ENCODE data around the gene GALNT5.
"Not testable (repeated sequence)": the region's sequence is repeated elsewhere in the genome, so short reads cannot be mapped to it uniquely, and the experiment has no call there.

The GALNT5 gene

GRCh38 chr2:157251932-157252331 is 5.6 kb upstream of the GALNT5 start:
- DNase-seq (ENCODE audit: low read depth) = no peak

- DNase-seq (ENCODE audit: low read depth) = no peak
Measured at GRCh38 chr2:157252529-157252928, 5.0 kb upstream of the GALNT5 start.

GRCh38 chr2:157254041-157254440 is 3.5 kb upstream of the GALNT5 start:
- DNase-seq (ENCODE audit: low read depth) = no peak

- DNase-seq (ENCODE audit: low read depth) = no peak
Measured at GRCh38 chr2:157255746-157256145, 1.8 kb upstream of the GALNT5 start.

GRCh38 chr2:157256626-157257025 is 879 bp upstream of the GALNT5 start:
- DNase-seq (ENCODE audit: low read depth) = no peak

GRCh38 chr2:157258520-157259326 is 1.2 kb downstream of the GALNT5 start:
- no peak for DNase-seq (ENCODE audit: low read depth)

GRCh38 chr2:157259386-157259785 is 1.9 kb downstream of the GALNT5 start:
- no peak for DNase-seq (ENCODE audit: low read depth)

GRCh38 chr2:157259960-157260359 is 2.5 kb downstream of the GALNT5 start:
- no peak for DNase-seq (ENCODE audit: low read depth)

- DNase-seq (ENCODE audit: low read depth) = no peak
Measured at GRCh38 chr2:157260533-157261198, 3.2 kb downstream of the GALNT5 start.

- DNase-seq (ENCODE audit: low read depth) = no peak
Measured at GRCh38 chr2:157261199-157261782, 3.8 kb downstream of the GALNT5 start.

- no peak for DNase-seq (ENCODE audit: low read depth)
Measured at GRCh38 chr2:157262248-157262647, 4.7 kb downstream of the GALNT5 start.

GRCh38 chr2:157264099-157264498 is 6.6 kb downstream of the GALNT5 start:
- no peak for DNase-seq (ENCODE audit: low read depth)

GRCh38 chr2:157265825-157266224 is 8.3 kb downstream of the GALNT5 start:
- DNase-seq (ENCODE audit: low read depth) = no peak

- DNase-seq (ENCODE audit: low read depth) = no peak
Measured at GRCh38 chr2:157267476-157267875, 10.0 kb downstream of the GALNT5 start.

- no peak for DNase-seq (ENCODE audit: low read depth)
Measured at GRCh38 chr2:157269060-157269459, 11.6 kb downstream of the GALNT5 start.

- no peak for DNase-seq (ENCODE audit: low read depth)
Measured at GRCh38 chr2:157269922-157270321, 12.4 kb downstream of the GALNT5 start.

GRCh38 chr2:157271590-157272203 is 14.2 kb downstream of the GALNT5 start:
- no peak for DNase-seq (ENCODE audit: low read depth)

GRCh38 chr2:157279311-157279710 is 21.8 kb downstream of the GALNT5 start:
- not testable (repeated sequence) for DNase-seq (ENCODE audit: low read depth)

GRCh38 chr2:157281316-157281715 is 23.8 kb downstream of the GALNT5 start:
- DNase-seq (ENCODE audit: low read depth) = no peak

GRCh38 chr2:157283468-157283867 is 26.0 kb downstream of the GALNT5 start:
- no peak for DNase-seq (ENCODE audit: low read depth)

GRCh38 chr2:157287160-157287559 is 29.7 kb downstream of the GALNT5 start:
- no peak for DNase-seq (ENCODE audit: low read depth)

GRCh38 chr2:157290525-157290924 is 33.0 kb downstream of the GALNT5 start:
- no peak for DNase-seq (ENCODE audit: low read depth)

- no peak for DNase-seq (ENCODE audit: low read depth)
Measured at GRCh38 chr2:157291018-157291417, 33.5 kb downstream of the GALNT5 start.
